GM23338 (cell line): ENCODE data around the gene MTARC1.

ENCODE experiments used
- CREB1 ChIP-seq: fragments of 250-450 bp; sonication (Bioruptor Pico); IDR thresholded peaks from 2 replicates; pipeline ENCODE4 v1.5.0; 2020; ENCODE audit warnings: low read depth, mild to moderate bottlenecking, moderate library complexity
- EZH2 ChIP-seq: fragments of 200-600 bp; sonication (generic); IDR thresholded peaks from one replicate; pipeline ENCODE4 v1.8.0; 2017; ENCODE audit warnings: antibody characterized with exemption, mild to moderate bottlenecking, low read depth; ENCODE audit not compliant: unreplicated experiment
- EZH2phosphoT487 ChIP-seq: fragments of 200-600 bp; sonication (generic); IDR thresholded peaks from one replicate; pipeline ENCODE4 v1.8.1; 2018; ENCODE audit warnings: antibody characterized with exemption; ENCODE audit not compliant: unreplicated experiment
- JUNB ChIP-seq: IDR thresholded peaks from one replicate; pipeline ENCODE4 v1.6.1; 2016; ENCODE audit warnings: antibody characterized with exemption; ENCODE audit not compliant: unreplicated experiment
- NANOG ChIP-seq: IDR thresholded peaks from 2 replicates; pipeline ENCODE4 v1.6.1; 2016; ENCODE audit warnings: antibody characterized with exemption, borderline replicate concordance
- POLR2AphosphoS5 ChIP-seq: IDR thresholded peaks from 2 replicates; pipeline ENCODE4 v1.6.1; 2016; ENCODE audit warnings: antibody characterized with exemption, low read depth
- REST ChIP-seq: IDR thresholded peaks from one replicate; pipeline ENCODE4 v1.6.1; 2018; ENCODE audit warnings: antibody characterized with exemption; ENCODE audit not compliant: unreplicated experiment
- STAT1 ChIP-seq: IDR thresholded peaks from one replicate; pipeline ENCODE4 v1.6.1; 2016; ENCODE audit warnings: antibody characterized with exemption; ENCODE audit not compliant: unreplicated experiment
- ZNF114 ChIP-seq: fragments of 250-450 bp; sonication (Bioruptor Pico); IDR thresholded peaks from 2 replicates; pipeline ENCODE4 v1.5.0; 2020; ENCODE audit warnings: mild to moderate bottlenecking, moderate library complexity
- ZNF331 ChIP-seq: fragments of 250-450 bp; sonication (Bioruptor Pico); IDR thresholded peaks from 2 replicates; pipeline ENCODE4 v1.5.0; 2020; ENCODE audit warnings: low read depth, mild to moderate bottlenecking, moderate library complexity
- TF ChIP-seq, protein P1 (sequence below), 2 experiments: fragments of 200-600 bp in 1 of 2; sonication (generic) in 1 of 2; conservative IDR thresholded peaks; 2 replicates each; pipeline versions ENCODE4 v1.5.1 to v1.6.1; 2016 to 2017; ENCODE audit warnings: antibody characterized with exemption in 2 of 2, low read depth in 2 of 2, mild to moderate bottlenecking in 2 of 2, moderate library complexity in 1 of 2
- TF ChIP-seq, protein P2 (sequence below): IDR thresholded peaks from 2 replicates; pipeline ENCODE4 v1.6.1; 2016; ENCODE audit warnings: antibody characterized with exemption

- TF ChIP-seq, protein P1, sequence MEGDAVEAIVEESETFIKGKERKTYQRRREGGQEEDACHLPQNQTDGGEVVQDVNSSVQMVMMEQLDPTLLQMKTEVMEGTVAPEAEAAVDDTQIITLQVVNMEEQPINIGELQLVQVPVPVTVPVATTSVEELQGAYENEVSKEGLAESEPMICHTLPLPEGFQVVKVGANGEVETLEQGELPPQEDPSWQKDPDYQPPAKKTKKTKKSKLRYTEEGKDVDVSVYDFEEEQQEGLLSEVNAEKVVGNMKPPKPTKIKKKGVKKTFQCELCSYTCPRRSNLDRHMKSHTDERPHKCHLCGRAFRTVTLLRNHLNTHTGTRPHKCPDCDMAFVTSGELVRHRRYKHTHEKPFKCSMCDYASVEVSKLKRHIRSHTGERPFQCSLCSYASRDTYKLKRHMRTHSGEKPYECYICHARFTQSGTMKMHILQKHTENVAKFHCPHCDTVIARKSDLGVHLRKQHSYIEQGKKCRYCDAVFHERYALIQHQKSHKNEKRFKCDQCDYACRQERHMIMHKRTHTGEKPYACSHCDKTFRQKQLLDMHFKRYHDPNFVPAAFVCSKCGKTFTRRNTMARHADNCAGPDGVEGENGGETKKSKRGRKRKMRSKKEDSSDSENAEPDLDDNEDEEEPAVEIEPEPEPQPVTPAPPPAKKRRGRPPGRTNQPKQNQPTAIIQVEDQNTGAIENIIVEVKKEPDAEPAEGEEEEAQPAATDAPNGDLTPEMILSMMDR (conservative IDR thresholded peaks at IDR 0.05; ENCODE audit: low read depth in 2 of 2) = peak; percentile 66 to 96
- no peak for TF ChIP-seq POLR2AphosphoS5
- TF ChIP-seq REST = no peak
- no peak for TF ChIP-seq EZH2
- TF ChIP-seq, protein P2, sequence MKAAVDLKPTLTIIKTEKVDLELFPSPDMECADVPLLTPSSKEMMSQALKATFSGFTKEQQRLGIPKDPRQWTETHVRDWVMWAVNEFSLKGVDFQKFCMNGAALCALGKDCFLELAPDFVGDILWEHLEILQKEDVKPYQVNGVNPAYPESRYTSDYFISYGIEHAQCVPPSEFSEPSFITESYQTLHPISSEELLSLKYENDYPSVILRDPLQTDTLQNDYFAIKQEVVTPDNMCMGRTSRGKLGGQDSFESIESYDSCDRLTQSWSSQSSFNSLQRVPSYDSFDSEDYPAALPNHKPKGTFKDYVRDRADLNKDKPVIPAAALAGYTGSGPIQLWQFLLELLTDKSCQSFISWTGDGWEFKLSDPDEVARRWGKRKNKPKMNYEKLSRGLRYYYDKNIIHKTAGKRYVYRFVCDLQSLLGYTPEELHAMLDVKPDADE = no peak
- no peak for TF ChIP-seq JUNB
- TF ChIP-seq ZNF331 = no peak
- no peak for TF ChIP-seq EZH2phosphoT487
- no peak for TF ChIP-seq NANOG
- no peak for TF ChIP-seq CREB1 (CRISPR knock-in tag)
- TF ChIP-seq ZNF114 (CRISPR knock-in tag) = no peak
- no peak for TF ChIP-seq STAT1
Observed at GRCh38 chr1:220803401-220804201, 16.9 kb downstream of the MTARC1 start.
